NCI-H2171 treated with DMSO at 0.1 percent for 48 hours (cell line): ENCODE measurements around the gene YBX1.
A peak's percentile ranks its signal among the peaks of the same experiment; 100 is the strongest.
"Not testable (repeated sequence)": the region's sequence is repeated elsewhere in the genome, so short reads cannot be mapped to it uniquely, and the experiment has no call there.

Source experiments
- DNase-seq: peaks from one replicate; lab custom pipeline; 2025; lab: John Stamatoyannopoulos, UW

Gene YBX1

GRCh38 chr1:42681741-42682483 is at the start of gene YBX1:
TSS of gene YBX1 (plus strand) at chr1:42682418. CDS start at chr1:42682566, 148 bp downstream.
- peak; percentile 99 for DNase-seq

- DNase-seq: no peak
These were observed 43.1 kb upstream of the YBX1 start for GRCh38 chr1:42639116-42639515.

GRCh38 chr1:42646056-42646455 is 36.2 kb upstream of the YBX1 start:
- no peak for DNase-seq

GRCh38 chr1:42657201-42657600 is 25.0 kb upstream of the YBX1 start:
- DNase-seq: no peak

- DNase-seq: peak; percentile 95
These were observed 24.0 kb upstream of the YBX1 start, which contains the start of gene PPIH for GRCh38 chr1:42657981-42658876. TSS of gene PPIH (plus strand) at chr1:42658423. CDS start at chr1:42658447, 24 bp downstream.

GRCh38 chr1:42658877-42659337 is 23.3 kb upstream of the YBX1 start:
- no peak for DNase-seq

- DNase-seq: no peak
These were observed 21.2 kb upstream of the YBX1 start for GRCh38 chr1:42660907-42661500.

- DNase-seq: no peak
These were observed 12.3 kb upstream of the YBX1 start for GRCh38 chr1:42669936-42670335.

GRCh38 chr1:42670425-42670824 is 11.8 kb upstream of the YBX1 start:
- DNase-seq: no peak

GRCh38 chr1:42674214-42674613 is 8.0 kb upstream of the YBX1 start:
- DNase-seq: no peak

GRCh38 chr1:42674682-42675081 is 7.5 kb upstream of the YBX1 start:
- no peak for DNase-seq

GRCh38 chr1:42675467-42675866 is 6.8 kb upstream of the YBX1 start:
- no peak for DNase-seq

GRCh38 chr1:42676534-42677087 is 5.6 kb upstream of the YBX1 start:
- no peak for DNase-seq

- no peak for DNase-seq
These were observed 2.7 kb upstream of the YBX1 start for GRCh38 chr1:42679364-42679983.

- no peak for DNase-seq
These were observed 2.2 kb upstream of the YBX1 start for GRCh38 chr1:42680055-42680454.

GRCh38 chr1:42680921-42681683 is 1.1 kb upstream of the YBX1 start:
- DNase-seq: peak; percentile 62

GRCh38 chr1:42682484-42682738 is 193 bp downstream of the YBX1 start:
- not testable (repeated sequence) for DNase-seq

GRCh38 chr1:42682739-42683531 is 717 bp downstream of the YBX1 start:
- peak; percentile 32 for DNase-seq

GRCh38 chr1:42684139-42684538 is 1.9 kb downstream of the YBX1 start:
- DNase-seq: no peak

GRCh38 chr1:42686418-42686817 is 4.2 kb downstream of the YBX1 start:
- DNase-seq: no peak
